ENCODE results near the gene BCLAF3.

- TF ChIP-seq MTA3 (CRISPR knock-in tag; IDR thresholded peaks at IDR 0.05) (no peak), POLR2A (IDR thresholded peaks at IDR 0.05; ENCODE audit: insufficient read depth in 1 of 2, low read depth in 2 of 2, low read length in 2 of 2) (no peak), ZBTB10 (CRISPR knock-in tag; IDR thresholded peaks at IDR 0.05; ENCODE audit: borderline replicate concordance) (no peak), GRHL1 (CRISPR knock-in tag; conservative IDR thresholded peaks at IDR 0.05) (no peak), MAFK (conservative IDR thresholded peaks at IDR 0.05 in 1 of 2, IDR thresholded peaks at IDR 0.05 in 1 of 2; ENCODE audit: low read length in 2 of 2) (no peak), YEATS4 (CRISPR knock-in tag; IDR thresholded peaks at IDR 0.05; ENCODE audit: borderline replicate concordance) (no peak), E2F5 (CRISPR knock-in tag; conservative IDR thresholded peaks at IDR 0.05) (no peak), ZNF350 (CRISPR knock-in tag; IDR thresholded peaks at IDR 0.05; ENCODE audit: borderline replicate concordance, low read depth) (no peak), RARG (CRISPR knock-in tag; IDR thresholded peaks at IDR 0.05; ENCODE audit: low read depth) (no peak), ZHX1 (CRISPR knock-in tag; IDR thresholded peaks at IDR 0.05; ENCODE audit: low read depth) (no peak)
- TF ChIP-seq, protein P1, sequence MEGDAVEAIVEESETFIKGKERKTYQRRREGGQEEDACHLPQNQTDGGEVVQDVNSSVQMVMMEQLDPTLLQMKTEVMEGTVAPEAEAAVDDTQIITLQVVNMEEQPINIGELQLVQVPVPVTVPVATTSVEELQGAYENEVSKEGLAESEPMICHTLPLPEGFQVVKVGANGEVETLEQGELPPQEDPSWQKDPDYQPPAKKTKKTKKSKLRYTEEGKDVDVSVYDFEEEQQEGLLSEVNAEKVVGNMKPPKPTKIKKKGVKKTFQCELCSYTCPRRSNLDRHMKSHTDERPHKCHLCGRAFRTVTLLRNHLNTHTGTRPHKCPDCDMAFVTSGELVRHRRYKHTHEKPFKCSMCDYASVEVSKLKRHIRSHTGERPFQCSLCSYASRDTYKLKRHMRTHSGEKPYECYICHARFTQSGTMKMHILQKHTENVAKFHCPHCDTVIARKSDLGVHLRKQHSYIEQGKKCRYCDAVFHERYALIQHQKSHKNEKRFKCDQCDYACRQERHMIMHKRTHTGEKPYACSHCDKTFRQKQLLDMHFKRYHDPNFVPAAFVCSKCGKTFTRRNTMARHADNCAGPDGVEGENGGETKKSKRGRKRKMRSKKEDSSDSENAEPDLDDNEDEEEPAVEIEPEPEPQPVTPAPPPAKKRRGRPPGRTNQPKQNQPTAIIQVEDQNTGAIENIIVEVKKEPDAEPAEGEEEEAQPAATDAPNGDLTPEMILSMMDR (CRISPR knock-in tag; IDR thresholded peaks at IDR 0.05), result no peak
- TF ChIP-seq, protein P2, sequence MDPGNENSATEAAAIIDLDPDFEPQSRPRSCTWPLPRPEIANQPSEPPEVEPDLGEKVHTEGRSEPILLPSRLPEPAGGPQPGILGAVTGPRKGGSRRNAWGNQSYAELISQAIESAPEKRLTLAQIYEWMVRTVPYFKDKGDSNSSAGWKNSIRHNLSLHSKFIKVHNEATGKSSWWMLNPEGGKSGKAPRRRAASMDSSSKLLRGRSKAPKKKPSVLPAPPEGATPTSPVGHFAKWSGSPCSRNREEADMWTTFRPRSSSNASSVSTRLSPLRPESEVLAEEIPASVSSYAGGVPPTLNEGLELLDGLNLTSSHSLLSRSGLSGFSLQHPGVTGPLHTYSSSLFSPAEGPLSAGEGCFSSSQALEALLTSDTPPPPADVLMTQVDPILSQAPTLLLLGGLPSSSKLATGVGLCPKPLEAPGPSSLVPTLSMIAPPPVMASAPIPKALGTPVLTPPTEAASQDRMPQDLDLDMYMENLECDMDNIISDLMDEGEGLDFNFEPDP (CRISPR knock-in tag; conservative IDR thresholded peaks at IDR 0.05), result no peak
- TF ChIP-seq, protein P3, sequence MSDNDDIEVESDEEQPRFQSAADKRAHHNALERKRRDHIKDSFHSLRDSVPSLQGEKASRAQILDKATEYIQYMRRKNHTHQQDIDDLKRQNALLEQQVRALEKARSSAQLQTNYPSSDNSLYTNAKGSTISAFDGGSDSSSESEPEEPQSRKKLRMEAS (IDR thresholded peaks at IDR 0.05), result no peak
Measured at GRCh38 chrX:19947612-19948011, 43.2 kb downstream of the BCLAF3 start.
